ENCODE measurements around the gene LRTM2.
"Not testable (repeated sequence)": the region's sequence is repeated elsewhere in the genome, so short reads cannot be mapped to it uniquely, and the experiment has no call there.

LRTM2 gene

DNA sequence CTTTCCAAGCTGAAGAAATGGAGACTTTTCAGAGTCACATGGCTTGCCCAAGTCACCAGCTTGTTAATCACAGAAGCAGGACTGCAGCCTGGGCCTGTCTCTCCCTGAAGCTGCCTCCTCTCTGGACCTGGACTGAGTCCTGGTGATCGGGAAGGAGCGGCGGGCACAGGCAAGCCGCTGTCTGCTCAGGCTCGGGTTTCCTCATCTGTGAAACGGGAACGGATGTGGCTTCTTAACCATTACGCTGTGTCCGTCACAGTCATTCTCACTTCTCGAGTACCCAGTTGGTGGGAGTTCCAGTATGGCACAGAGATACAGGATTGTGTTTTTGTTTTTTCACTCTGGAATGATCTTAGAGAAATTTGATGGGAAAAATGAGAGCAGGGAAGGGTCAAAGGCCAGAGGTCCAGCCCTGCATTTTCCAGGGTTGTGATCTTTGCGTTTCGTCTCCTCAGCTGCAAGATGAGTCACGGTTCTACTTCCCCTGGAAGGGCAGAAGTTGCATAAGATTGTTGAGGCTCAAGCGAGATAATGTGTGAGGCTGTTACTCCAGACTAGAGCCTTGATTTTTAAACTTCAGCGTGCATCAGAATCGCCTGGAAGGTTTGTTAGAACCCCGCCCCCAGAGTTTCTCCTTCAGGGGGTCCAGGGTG lies 7.6 kb upstream of the LRTM2 start:
- DNase-seq, result no peak

GRCh38 chr12:1814266-1814665 lies 6.1 kb upstream of the LRTM2 start:
- DNase-seq, result no peak

DNA sequence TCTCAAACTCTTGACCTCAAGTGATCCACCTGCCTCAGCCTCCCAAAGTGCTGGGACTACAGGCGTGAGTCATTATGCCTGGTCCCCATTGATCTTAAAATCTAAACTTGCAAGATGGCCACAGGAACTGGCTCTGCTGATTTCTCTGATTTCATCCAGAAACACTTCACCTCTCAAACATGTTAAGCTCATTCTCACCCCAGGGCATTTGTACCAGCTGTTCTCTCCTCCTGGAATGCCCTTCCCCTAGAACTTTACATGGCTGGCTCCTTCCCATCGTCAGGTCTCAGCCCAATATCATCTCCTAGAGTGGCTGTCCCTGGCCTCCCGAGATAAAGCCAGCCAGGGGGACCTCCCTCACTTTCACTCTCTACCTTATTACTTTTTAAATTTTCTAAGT lies 5.3 kb upstream of the LRTM2 start:
- no peak for DNase-seq

DNA sequence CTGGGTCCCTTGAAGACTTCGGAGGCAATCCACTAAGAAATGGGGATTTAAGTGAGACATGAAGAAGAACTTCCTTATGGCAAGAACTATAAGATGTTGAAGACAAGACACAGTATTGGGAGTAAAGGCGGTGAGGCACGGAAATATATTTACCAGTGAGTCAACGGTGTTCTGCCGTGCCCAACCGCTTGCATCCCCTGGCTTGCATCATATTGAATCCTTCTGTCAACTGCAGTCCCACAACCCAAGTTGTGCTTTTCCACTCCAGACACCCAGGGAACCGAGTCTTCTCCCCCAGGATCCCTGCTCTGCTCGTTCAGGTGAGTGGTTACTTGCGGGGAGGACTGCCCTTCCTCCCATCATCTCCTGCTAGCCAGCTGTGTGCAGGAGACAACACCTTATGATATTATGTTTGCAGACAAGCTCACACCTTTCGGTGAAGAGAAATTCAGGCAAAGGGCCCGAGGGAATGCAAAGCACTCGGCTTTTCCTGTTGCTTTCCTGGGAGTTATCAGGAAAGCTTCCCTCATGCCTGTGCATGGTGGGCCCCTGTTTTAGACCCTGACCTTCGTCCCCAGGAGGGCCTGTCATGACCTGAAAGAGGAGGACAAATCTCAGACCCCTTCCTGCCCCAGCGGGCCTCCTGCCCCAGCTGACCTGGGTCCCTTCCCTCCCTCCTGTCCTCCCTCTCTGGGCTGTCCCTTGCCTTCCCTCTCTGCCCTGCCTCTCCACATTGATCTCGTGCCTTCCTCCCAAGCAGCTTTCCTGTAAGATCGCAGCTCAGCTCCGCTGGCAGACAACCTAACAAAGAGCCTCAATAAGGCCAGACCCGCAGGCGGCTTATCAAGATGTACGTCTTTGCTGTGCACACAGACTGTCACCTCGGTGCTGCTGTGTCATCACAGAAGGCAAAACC lies 4.3 kb upstream of the LRTM2 start:
- no peak for DNase-seq

GRCh38 chr12:1816730-1817348 lies 3.5 kb upstream of the LRTM2 start:
- DNase-seq, result no peak

GRCh38 chr12:1817928-1818327 lies 2.4 kb upstream of the LRTM2 start:
- not testable (repeated sequence) for DNase-seq

DNA sequence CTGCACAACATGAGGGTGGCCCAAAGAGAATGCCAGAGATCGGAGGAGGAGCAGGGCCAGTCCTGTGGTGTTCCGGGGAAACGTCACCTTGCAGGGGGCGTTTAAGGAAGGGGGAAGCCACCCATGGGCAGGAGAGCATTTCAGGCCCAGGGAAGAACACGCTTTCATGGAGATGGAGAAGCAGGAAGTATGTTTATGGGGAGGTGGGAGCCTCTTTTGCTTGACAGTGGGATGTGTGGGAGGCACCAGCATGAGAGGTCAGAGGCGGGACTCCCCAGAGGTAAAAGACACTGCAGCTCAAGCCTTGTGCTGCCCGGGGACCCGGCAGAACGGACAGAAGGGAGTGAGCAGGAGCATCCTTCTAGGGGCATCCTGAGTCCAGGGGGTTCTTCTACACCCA lies 1.3 kb upstream of the LRTM2 start:
- no peak for DNase-seq

GRCh38 chr12:1819571-1819970 lies 794 bp upstream of the LRTM2 start:
- no peak for DNase-seq

GRCh38 chr12:1820896-1821291 lies 529 bp downstream of the LRTM2 start:
- DNase-seq, result no peak

- no peak for DNase-seq
These were observed 1.4 kb downstream of the LRTM2 start for GRCh38 chr12:1821805-1822204.

DNA sequence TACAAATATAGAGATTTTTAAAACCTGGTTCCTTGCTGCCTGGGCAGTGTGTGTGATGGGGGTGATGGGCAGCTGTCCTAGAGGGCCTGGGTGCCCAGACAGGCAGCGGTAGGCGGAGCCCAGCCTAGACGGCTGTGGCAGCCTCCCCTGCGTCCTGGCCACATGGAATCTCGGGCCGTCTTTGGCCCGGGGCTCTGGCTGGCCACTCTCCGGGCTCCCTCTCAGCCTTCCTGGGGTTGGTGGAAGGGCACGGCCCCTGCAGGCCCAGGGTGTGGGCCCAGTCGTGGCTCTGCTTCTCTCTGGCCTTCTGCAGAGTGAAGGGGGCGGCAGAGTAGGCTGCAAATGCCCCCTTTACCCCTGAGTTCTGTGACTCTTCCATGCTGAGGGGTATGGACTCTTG lies 2.3 kb downstream of the LRTM2 start:
- no peak for DNase-seq

GRCh38 chr12:1823237-1823636 lies 2.9 kb downstream of the LRTM2 start:
- DNase-seq, result no peak

GRCh38 chr12:1825382-1826102 lies 5.2 kb downstream of the LRTM2 start:
- DNase-seq, result no peak

GRCh38 chr12:1826401-1826800 lies 6.0 kb downstream of the LRTM2 start:
- DNase-seq, result no peak

GRCh38 chr12:1826867-1827705 lies 6.7 kb downstream of the LRTM2 start:
- no peak for DNase-seq

DNA sequence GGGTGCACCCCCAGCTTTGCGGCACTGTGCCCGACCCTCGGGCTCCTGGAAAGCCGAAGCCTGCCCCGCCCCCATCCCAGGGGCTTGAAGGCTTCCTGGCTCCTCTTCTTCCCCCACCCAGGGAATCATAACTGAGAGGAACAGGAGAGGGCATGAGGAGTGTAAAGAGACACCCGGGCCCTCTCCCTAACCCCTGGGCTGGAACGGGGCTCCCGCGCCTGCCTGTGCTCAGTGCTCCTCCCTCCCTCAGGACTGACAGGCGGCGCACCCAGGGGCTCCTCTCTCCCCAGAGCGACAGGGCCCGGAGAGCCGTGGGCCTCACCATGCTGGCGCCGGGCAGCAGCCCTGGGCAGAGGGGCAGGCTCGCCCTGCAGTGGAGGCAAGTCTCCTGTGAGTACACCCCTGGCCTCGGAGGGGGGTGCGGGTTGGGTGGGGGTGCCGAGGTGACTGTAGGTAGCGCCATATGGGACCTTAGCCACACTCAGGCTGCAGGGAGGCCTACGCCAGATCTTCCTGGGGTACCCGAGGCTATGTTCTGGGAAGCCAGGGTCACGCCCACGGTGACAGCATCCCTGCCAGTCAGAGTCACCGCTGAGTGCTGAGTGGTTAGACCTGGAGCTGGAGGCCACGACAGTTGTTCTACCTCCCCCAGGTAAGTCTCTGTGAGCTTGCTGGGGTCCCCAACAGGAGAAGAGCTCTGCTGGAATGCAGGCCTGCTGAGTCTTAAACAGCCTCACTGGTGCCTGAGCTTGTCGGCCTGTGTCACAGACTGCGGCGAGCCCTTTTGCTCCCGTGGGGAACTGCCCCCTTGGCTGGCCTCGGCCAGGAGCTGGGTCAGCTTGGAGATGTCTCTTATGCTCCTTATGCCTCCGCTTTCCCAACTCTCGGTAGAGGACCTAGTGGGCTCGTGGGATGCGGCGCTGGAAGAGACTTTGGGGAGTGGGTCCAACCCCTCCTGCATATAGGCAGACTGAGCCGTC lies 7.8 kb downstream of the LRTM2 start:
- DNase-seq, result no peak

DNA sequence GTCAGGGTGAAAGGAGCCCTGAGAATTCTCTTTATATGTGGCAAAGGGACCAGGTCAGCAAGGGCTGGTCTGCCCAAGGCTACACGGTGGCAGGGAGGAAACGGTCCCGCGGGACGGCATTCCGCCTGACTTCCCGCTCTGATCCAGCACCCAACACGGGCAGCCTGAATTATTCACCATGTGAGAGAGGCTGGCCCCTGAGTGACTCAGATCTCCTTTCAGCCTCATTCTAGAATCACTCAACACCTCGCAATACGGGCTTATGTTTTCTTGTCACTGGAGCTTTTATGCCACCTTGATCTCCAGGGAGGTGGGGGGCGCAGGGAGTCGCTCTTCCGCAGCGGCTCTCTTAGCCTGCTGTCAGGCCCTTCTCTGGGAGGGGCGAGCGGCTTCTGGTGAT lies 8.5 kb downstream of the LRTM2 start:
- DNase-seq, result no peak

DNA sequence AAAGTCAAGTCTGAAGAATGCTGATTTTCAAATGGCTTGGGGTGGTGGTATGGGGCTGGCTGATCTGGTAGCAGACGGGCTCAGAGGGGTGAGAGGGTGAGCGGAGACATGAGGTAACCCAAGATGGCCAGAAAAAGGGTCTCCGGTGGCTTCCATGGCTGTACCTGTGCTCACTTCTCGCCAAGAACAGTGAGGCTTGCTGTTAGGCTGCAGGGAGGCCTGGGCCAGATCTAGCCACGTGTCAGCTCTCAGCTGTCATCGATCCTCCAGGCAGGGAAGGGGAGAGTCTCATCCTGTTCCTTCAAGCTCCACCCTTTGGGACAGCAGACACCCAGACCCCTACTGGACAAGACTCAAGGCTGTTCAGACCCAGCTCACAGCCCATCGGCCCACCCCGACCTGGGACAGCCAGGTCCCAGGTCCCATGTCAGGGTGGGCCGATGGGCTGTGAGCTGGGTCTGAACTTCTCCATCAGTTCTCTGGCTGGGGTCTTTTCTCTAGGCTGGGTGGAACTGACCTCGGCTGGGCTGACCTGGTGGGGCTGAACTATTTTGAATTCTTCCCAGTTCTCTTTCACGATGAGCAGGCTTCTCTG lies 9.0 kb downstream of the LRTM2 start:
- DNase-seq, result no peak

GRCh38 chr12:1830401-1830845 lies 10.1 kb downstream of the LRTM2 start:
- DNase-seq, result no peak

All from CD4-positive, alpha-beta T cell treated with Interleukin-6 for 4 hours (primary cell).